Effector memory CD8-positive, alpha-beta T cell (primary cell): ENCODE results near the gene S100A11.
A peak's percentile ranks its signal among the peaks of the same experiment; 100 is the strongest.

Source experiments
- ATAC-seq: fragments of 150-1000 bp; cut with Tn5 transposase; replicated peaks from 2 replicates; pipeline ENCODE4 v1.10.0; 2021; ENCODE audit warnings: mild to moderate bottlenecking, moderate library complexity
- DNase-seq, 3 experiments: peaks; one replicate each; pipeline ENCODE4 v3.0.0; 2021
- H3K27ac Mint-ChIP-seq, 2 donors: one replicate each; pipeline ENCODE4 v1.8.0; 2022; ENCODE audit warnings: mild to moderate bottlenecking in 2 of 2, mixed read lengths in 2 of 2, moderate library complexity in 2 of 2
- H3K27me3 Mint-ChIP-seq, 2 donors: one replicate each; pipeline ENCODE4 v1.8.0; 2022; ENCODE audit warnings: mixed read lengths in 2 of 2
- H3K36me3 Mint-ChIP-seq: one replicate; pipeline ENCODE4 v1.8.0; 2022; ENCODE audit warnings: mild to moderate bottlenecking, moderate library complexity, mixed read lengths; ENCODE audit not compliant: insufficient read depth
- H3K4me1 Mint-ChIP-seq, 2 donors: one replicate each; pipeline ENCODE4 v1.8.0; 2022; ENCODE audit warnings: low read depth in 2 of 2, mixed read lengths in 2 of 2
- H3K4me3 Mint-ChIP-seq, 2 donors: one replicate each; pipeline ENCODE4 v1.8.0; 2022; ENCODE audit warnings: mild to moderate bottlenecking in 2 of 2, mixed read lengths in 2 of 2, moderate library complexity in 2 of 2
- H3K9me3 Mint-ChIP-seq, 2 donors: one replicate each; pipeline ENCODE4 v1.8.0; 2022; ENCODE audit warnings: mixed read lengths in 2 of 2

Gene S100A11

GRCh38 chr1:152034324-152034653 is 2.5 kb downstream of the S100A11 start:
- ATAC-seq, result no peak
- Mint-ChIP-seq H3K4me1 (peaks cover 21 to 32% of the 10 kb centered on the region in 2 donors), H3K27ac (peak overlapping the region; percentile 97), H3K9me3 (no peaks in the 10 kb centered on the region), H3K4me3 (peak overlapping the region; percentile 87 to 89), H3K27me3 (no peaks in the 10 kb centered on the region), H3K36me3 (peaks cover 55% of the 10 kb centered on the region)
- peak in 1 of 3 experiments; percentile 5 for DNase-seq

GRCh38 chr1:152029929-152030211 is 6.9 kb downstream of the S100A11 start:
- H3K36me3 Mint-ChIP-seq, result peaks cover 40% of the 10 kb centered on the region
- no peaks in the 10 kb centered on the region for H3K27me3 Mint-ChIP-seq
- no peaks in the 10 kb centered on the region for H3K9me3 Mint-ChIP-seq
- no peak for ATAC-seq
- H3K4me1 Mint-ChIP-seq, result peaks cover 9 to 24% of the 10 kb centered on the region in 2 donors
- no peak overlapping the region for H3K4me3 Mint-ChIP-seq
- DNase-seq, result no peak
- H3K27ac Mint-ChIP-seq, result peak overlapping the region in 1 of 2 donors; percentile 23

GRCh38 chr1:152029144-152029928 is 7.5 kb downstream of the S100A11 start:
- H3K36me3 Mint-ChIP-seq, result peaks cover 34% of the 10 kb centered on the region
- no peak for ATAC-seq

GRCh38 chr1:152026895-152027294 is 9.9 kb downstream of the S100A11 start:
- no peak overlapping the region for H3K27ac Mint-ChIP-seq
- DNase-seq (no peak), ATAC-seq (no peak)
- H3K27me3 Mint-ChIP-seq, result peaks cover 0 to 19% of the 10 kb centered on the region in 2 donors
- no peaks in the 10 kb centered on the region for H3K9me3 Mint-ChIP-seq
- peaks cover 0 to 8% of the 10 kb centered on the region in 2 donors for H3K4me1 Mint-ChIP-seq
- peaks cover 14% of the 10 kb centered on the region for H3K36me3 Mint-ChIP-seq
- no peak overlapping the region for H3K4me3 Mint-ChIP-seq

More at GRCh38 chr1:152029144-152029928, 7.5 kb downstream of the S100A11 start:
- Mint-ChIP-seq H3K4me3 (no peak overlapping the region), H3K9me3 (no peaks in the 10 kb centered on the region), H3K27ac (peak overlapping the region; percentile 23 to 36), H3K27me3 (no peaks in the 10 kb centered on the region), H3K4me1 (peaks cover 5 to 19% of the 10 kb centered on the region in 2 donors)
- no peak for DNase-seq

- Mint-ChIP-seq H3K4me1 (peaks cover 0 to 2% of the 10 kb centered on the region in 2 donors), H3K27me3 (peaks cover 10 to 38% of the 10 kb centered on the region in 2 donors), H3K36me3 (no peaks in the 10 kb centered on the region), H3K4me3 (no peak overlapping the region), H3K27ac (no peak overlapping the region), H3K9me3 (no peaks in the 10 kb centered on the region)
- no peak for DNase-seq
- ATAC-seq, result no peak
These were observed 12.6 kb downstream of the S100A11 start for GRCh38 chr1:152024223-152024622.

- DNase-seq (no peak), ATAC-seq (no peak)
- Mint-ChIP-seq H3K4me3 (no peak overlapping the region), H3K9me3 (no peaks in the 10 kb centered on the region), H3K27me3 (peaks cover 10 to 38% of the 10 kb centered on the region in 2 donors), H3K4me1 (no peaks in the 10 kb centered on the region), H3K27ac (no peak overlapping the region), H3K36me3 (no peaks in the 10 kb centered on the region)
These were observed 13.6 kb downstream of the S100A11 start for GRCh38 chr1:152023221-152023620.

GRCh38 chr1:152022474-152022873 is 14.3 kb downstream of the S100A11 start:
- H3K27me3 Mint-ChIP-seq, result peaks cover 10 to 43% of the 10 kb centered on the region in 2 donors
- ATAC-seq (no peak), DNase-seq (no peak)
- no peaks in the 10 kb centered on the region for H3K9me3 Mint-ChIP-seq
- no peaks in the 10 kb centered on the region for H3K4me1 Mint-ChIP-seq
- no peak overlapping the region for H3K4me3 Mint-ChIP-seq
- no peaks in the 10 kb centered on the region for H3K36me3 Mint-ChIP-seq
- no peak overlapping the region for H3K27ac Mint-ChIP-seq

- peaks cover 10 to 49% of the 10 kb centered on the region in 2 donors for H3K27me3 Mint-ChIP-seq
These were observed 15.2 kb downstream of the S100A11 start for GRCh38 chr1:152021569-152021968.

GRCh38 chr1:152020849-152021248 is 16.0 kb downstream of the S100A11 start:
- Mint-ChIP-seq H3K27me3 (peaks cover 13 to 52% of the 10 kb centered on the region in 2 donors), H3K4me3 (no peak overlapping the region), H3K27ac (no peak overlapping the region), H3K36me3 (peaks cover 3% of the 10 kb centered on the region), H3K9me3 (no peaks in the 10 kb centered on the region), H3K4me1 (no peaks in the 10 kb centered on the region)
- ATAC-seq, result no peak
- no peak for DNase-seq

More at GRCh38 chr1:152021569-152021968, 15.2 kb downstream of the S100A11 start:
- Mint-ChIP-seq H3K4me1 (no peaks in the 10 kb centered on the region), H3K9me3 (no peaks in the 10 kb centered on the region), H3K4me3 (no peak overlapping the region), H3K27ac (no peak overlapping the region), H3K36me3 (peaks cover 3% of the 10 kb centered on the region)
- ATAC-seq, result no peak
- no peak for DNase-seq

- peaks cover 23 to 68% of the 10 kb centered on the region in 2 donors for H3K27me3 Mint-ChIP-seq
- H3K4me3 Mint-ChIP-seq, result no peak overlapping the region
- peaks cover 0 to 5% of the 10 kb centered on the region in 2 donors for H3K4me1 Mint-ChIP-seq
- DNase-seq, result no peak
- H3K27ac Mint-ChIP-seq, result no peak overlapping the region
- peaks cover 3% of the 10 kb centered on the region for H3K36me3 Mint-ChIP-seq
- ATAC-seq, result no peak
- H3K9me3 Mint-ChIP-seq, result no peaks in the 10 kb centered on the region
These were observed 18.3 kb downstream of the S100A11 start for GRCh38 chr1:152018537-152018936.

- Mint-ChIP-seq H3K4me3 (no peak overlapping the region), H3K9me3 (no peaks in the 10 kb centered on the region), H3K27ac (no peak overlapping the region), H3K36me3 (peaks cover 3% of the 10 kb centered on the region), H3K27me3 (peaks cover 34 to 58% of the 10 kb centered on the region in 2 donors), H3K4me1 (peaks cover 0 to 6% of the 10 kb centered on the region in 2 donors)
- DNase-seq (no peak), ATAC-seq (no peak)
These were observed 21.0 kb downstream of the S100A11 start for GRCh38 chr1:152015766-152016165.

- Mint-ChIP-seq H3K27me3 (peaks cover 26 to 54% of the 10 kb centered on the region in 2 donors), H3K4me3 (no peak overlapping the region), H3K36me3 (peaks cover 5% of the 10 kb centered on the region), H3K9me3 (no peaks in the 10 kb centered on the region), H3K4me1 (peaks cover 0 to 6% of the 10 kb centered on the region in 2 donors), H3K27ac (no peak overlapping the region)
- ATAC-seq (no peak), DNase-seq (no peak)
These were observed 21.9 kb downstream of the S100A11 start for GRCh38 chr1:152014943-152015342.

GRCh38 chr1:152013664-152014237 is 23.1 kb downstream of the S100A11 start:
- Mint-ChIP-seq H3K9me3 (no peaks in the 10 kb centered on the region), H3K27ac (peak overlapping the region in 1 of 2 donors; percentile 31), H3K36me3 (peaks cover 6% of the 10 kb centered on the region), H3K27me3 (peaks cover 35 to 61% of the 10 kb centered on the region in 2 donors), H3K4me1 (peaks cover 0 to 6% of the 10 kb centered on the region in 2 donors), H3K4me3 (no peak overlapping the region)
- DNase-seq, result no peak
- no peak for ATAC-seq

GRCh38 chr1:152009691-152010090 is 27.1 kb downstream of the S100A11 start:
- Mint-ChIP-seq H3K9me3 (no peaks in the 10 kb centered on the region), H3K27me3 (peaks cover 39 to 41% of the 10 kb centered on the region in 2 donors), H3K27ac (no peak overlapping the region), H3K36me3 (peaks cover 3% of the 10 kb centered on the region), H3K4me3 (no peak overlapping the region), H3K4me1 (peaks cover 0 to 6% of the 10 kb centered on the region in 2 donors)
- ATAC-seq, result no peak
- no peak for DNase-seq
